ELR (cell line): ENCODE results near the gene PNPLA3.

Experiments used
- DNase-seq: peaks from one replicate; pipeline ENCODE4 v3.0.0-alpha.2; 2015; ENCODE audit warnings: low read depth

PNPLA3 gene, protein sequence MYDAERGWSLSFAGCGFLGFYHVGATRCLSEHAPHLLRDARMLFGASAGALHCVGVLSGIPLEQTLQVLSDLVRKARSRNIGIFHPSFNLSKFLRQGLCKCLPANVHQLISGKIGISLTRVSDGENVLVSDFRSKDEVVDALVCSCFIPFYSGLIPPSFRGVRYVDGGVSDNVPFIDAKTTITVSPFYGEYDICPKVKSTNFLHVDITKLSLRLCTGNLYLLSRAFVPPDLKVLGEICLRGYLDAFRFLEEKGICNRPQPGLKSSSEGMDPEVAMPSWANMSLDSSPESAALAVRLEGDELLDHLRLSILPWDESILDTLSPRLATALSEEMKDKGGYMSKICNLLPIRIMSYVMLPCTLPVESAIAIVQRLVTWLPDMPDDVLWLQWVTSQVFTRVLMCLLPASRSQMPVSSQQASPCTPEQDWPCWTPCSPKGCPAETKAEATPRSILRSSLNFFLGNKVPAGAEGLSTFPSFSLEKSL

DNA sequence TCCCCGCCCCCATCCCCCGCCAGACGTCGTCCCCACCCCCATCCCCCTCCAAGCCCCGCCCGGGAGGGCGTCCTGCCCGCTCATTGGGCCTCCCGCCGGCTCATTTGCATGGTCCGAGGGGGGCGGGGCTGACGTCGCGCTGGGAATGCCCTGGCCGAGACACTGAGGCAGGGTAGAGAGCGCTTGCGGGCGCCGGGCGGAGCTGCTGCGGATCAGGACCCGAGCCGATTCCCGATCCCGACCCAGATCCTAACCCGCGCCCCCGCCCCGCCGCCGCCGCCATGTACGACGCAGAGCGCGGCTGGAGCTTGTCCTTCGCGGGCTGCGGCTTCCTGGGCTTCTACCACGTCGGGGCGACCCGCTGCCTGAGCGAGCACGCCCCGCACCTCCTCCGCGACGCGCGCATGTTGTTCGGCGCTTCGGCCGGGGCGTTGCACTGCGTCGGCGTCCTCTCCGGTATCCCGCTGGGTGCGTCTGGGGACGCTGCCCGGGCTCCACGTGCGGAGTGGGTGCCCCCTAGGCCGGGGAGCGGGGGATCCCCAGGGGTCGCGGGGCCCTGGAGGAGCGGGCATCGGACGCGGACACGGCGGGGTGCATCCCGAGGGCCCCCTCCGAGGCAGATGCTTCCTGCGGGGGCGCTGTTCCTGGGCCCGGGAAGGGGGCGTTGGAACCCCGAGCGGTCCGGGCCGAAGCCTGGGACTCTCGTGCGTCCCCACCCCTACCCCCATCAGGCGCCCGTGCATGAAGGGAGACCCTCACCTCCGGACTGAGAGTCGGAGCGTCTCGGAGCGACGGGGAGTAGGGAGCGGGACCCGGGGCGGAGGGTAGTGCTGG lies at the start of gene PNPLA3:
Gene PNPLA3, plus strand, starts transcription at position 175 of the 834 bp plus-strand sequence. Its CDS starts 107 bp downstream, at position 282.
- peak; percentile 88 for DNase-seq

DNA sequence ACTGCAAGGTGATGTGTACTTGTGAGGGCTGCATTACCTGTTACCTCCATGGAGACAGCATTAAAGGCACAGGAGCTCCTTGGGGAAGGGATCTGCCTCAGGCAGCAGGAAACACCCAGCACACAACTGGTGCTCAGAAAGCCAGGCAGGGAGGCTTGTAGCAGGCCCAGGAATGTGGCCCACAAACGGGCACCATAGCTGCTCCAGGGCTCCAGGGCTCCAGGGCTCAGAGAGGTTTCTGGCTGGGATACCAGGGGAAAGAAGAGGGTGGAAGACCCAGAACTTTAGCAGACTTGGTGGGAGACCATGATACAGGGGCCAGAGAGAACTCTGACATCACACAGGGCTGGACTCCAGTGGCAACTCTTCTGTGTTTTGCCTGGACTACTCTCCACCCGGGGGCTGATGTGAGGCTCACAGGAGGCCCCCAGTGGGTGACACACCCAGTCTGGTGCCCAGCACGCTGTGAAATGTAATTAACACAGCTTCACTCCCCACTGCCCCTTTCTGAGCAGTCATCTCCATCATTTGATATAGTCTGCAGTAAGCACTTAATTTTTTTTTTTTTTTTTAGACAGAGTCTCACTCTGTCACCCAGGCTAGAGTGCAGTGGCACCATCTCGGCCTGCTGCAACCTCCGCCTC lies 46.6 kb upstream of the PNPLA3 start:
- DNase-seq: no peak

DNA sequence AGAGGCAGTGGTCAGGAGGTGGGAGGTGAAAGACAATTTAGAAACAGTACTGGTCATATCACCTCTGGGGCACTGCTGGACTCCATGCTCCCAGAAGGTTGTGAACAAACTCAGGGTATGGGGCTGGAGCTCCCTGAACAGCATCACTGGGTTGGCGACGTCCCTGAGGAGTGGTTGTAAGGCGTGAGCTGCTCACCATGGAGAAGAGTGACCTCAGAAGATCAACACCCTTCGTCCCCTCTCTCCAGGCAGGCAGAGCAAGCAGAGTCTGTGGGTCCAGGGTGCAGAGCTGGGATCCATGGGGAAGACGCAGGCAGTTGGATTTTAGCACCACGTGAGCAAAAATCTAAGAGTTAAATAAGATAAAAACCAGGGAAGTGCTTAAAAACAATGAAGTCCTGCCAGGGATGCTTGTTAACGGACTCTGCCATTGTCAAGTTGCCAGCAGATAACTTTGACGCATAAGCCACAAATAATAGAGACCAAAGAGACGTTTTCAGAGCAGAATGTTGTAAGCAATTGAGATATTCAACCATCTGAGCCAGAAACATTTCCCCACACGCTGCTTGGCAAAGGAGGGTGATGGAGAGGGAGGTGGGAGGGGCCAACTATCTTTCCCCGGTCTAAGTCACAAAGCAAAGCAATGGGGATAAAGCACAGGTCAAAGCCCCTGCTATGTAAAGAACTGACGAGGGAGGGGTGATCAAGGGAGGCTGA lies 45.4 kb upstream of the PNPLA3 start:
- no peak for DNase-seq

- no peak for DNase-seq
These were observed 44.6 kb upstream of the PNPLA3 start for GRCh38 chr22:43878831-43879550.

DNA sequence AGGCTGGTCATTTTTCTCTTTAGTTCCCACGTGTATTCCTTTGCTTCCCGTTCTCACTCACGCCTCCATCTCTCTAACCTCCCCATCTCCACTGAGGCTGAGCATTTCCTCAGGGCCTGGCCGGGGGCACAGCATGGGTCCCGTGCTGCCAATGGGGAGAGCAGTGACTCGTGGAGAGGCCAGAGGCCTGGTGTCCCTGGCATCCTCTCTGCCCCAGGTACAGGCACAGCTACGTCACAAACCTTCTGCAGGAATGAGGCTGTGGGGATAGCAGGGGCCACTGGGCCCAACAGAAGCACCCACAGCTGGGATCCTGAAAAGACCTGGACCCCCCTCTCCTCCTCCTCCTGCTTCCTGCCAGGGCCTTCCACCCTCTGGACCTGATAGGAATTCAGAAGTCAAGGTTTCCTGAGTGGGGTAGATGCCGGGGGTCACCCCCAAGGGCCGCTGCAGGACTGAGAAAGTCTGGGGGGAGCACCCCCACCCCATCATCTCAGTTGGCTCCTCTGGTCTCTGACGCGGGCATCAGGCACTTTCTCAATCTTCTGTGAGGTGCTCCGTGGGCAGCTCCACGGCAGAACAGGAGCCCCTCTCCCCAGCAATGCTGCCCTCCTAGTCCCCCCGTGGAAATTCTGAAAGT lies 43.6 kb upstream of the PNPLA3 start:
- no peak for DNase-seq

GRCh38 chr22:43880541-43880991 lies 43.0 kb upstream of the PNPLA3 start:
- no peak for DNase-seq

DNA sequence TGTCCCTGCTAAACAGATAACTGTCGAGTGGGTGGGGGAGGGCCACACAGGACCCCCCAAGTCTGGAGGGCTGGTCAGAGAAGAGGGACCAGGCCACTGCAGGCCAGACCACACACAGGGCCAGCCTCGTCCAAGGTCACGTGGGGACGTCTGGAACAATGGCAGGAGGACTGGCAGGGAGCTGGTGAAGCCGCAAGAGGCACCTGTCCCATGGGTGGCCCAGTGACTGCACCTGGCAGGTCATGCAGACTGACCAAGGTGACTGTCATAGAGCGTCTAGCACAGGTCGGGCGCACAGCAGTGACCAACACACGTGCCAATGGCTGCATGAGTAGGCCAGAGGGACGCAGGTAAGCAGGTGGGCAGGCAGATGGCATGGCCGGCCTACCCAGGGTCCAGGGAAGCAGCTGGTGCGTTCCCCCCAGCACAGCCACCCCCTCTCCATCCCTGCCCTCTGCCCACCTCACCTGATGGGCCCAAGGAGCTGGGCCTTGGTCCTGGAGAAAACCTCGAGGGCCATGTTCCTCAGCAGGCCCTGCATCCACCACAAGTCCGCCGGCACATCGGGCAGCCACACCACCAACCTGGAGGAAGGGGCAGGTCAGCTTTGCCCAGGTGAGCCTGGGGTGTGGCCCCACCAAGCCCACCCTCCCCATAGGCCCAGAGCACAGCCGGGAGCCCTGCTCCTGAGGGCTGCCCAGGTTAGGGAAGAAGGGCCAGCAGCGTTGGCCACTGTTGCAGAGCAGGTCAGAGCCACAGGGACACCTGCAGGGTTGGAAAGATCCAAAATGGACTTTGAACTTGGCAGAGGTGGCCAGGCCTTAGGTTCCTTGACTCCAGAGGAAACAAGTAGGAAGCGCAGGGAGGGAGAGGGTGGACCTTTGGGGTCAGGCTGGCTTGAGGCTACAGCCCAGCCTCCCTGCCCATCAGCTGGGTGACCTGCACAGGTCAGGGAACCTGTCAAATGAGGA lies 42.2 kb upstream of the PNPLA3 start:
- DNase-seq: no peak

GRCh38 chr22:43882122-43882767 lies 41.4 kb upstream of the PNPLA3 start:
- no peak for DNase-seq

- peak; percentile 92 for DNase-seq
These were observed 40.5 kb upstream of the PNPLA3 start for GRCh38 chr22:43883012-43883661.

GRCh38 chr22:43883719-43884415 lies 39.7 kb upstream of the PNPLA3 start:
- DNase-seq: no peak

GRCh38 chr22:43884600-43885318 lies 38.8 kb upstream of the PNPLA3 start:
- DNase-seq: peak; percentile 70

GRCh38 chr22:43885319-43885671 lies 38.3 kb upstream of the PNPLA3 start:
- DNase-seq: no peak

- no peak for DNase-seq
These were observed 37.8 kb upstream of the PNPLA3 start for GRCh38 chr22:43885786-43886185.

- no peak for DNase-seq
These were observed 37.4 kb upstream of the PNPLA3 start for GRCh38 chr22:43886231-43886630.

- DNase-seq: no peak
These were observed 36.2 kb upstream of the PNPLA3 start for GRCh38 chr22:43887391-43887790.

DNA sequence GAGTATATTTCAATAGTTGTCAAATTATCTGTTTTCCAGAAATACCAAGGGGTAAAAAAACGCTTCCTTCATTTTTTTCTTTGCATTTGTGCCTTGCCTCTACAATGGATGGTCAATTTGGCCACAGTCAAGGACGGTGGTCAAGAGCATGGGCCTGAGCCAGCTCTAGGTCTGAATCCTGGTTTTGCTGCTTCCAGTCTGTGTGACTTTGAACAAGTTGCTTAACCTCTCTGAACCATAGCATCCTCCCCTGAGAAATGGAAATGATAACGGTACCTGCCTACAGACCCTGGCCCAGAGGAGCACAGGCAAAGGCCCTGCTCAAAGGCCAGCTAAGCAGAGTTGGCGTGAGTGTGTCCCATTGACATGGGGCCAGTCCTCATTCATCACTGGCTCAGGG lies 34.9 kb upstream of the PNPLA3 start:
- no peak for DNase-seq
